Tongue (tissue), 2 donors: ENCODE results near the gene SNX3. TPM values are rescaled to one million over a fixed set of nuclear protein-coding genes. Genes with fewer than 3 reads are reported as not detected.

Experiments
- small RNA-seq: library from RNA; depleted of rRNA; stranded (forward); fragments of <200 nt; gene quantifications from one replicate; pipeline ENCODE3, GENCODE V24; 2014; ENCODE audit warnings: low replicate concordance
- total RNA-seq: library from RNA; depleted of rRNA; stranded (reverse); fragments of >200 nt; gene quantifications from one replicate; pipeline ENCODE4 v1.2.3, GENCODE V29; 2014

The SNX3 gene
- total RNA-seq, 1 donor from 2014 or later: 175 TPM

Small RNAs within 50 kb of the gene (small RNA-seq; reads per million reads assigned to genes)
- gene RNA5SP212 (not detected), gene RNU6-1144P (not detected), gene Z98742.2 (not detected)

Other genes starting within 250 kb of the SNX3 start
- gene OSTM1, start 186.3 kb downstream of the SNX3 start, total RNA-seq: 13.1 TPM
- gene NR2E1, start 95.0 kb downstream of the SNX3 start, total RNA-seq: not detected
- 5.2 TPM for gene AFG1L, start 34.0 kb upstream of the SNX3 start, total RNA-seq